ENCODE data around the gene GPR15LG.
"Not testable (repeated sequence)": the region's sequence is repeated elsewhere in the genome, so short reads cannot be mapped to it uniquely, and the experiment has no call there.

The GPR15LG gene
- total RNA-seq = 0 to 0.19 (median 0.09) reads per million in 3 donors

DNA sequence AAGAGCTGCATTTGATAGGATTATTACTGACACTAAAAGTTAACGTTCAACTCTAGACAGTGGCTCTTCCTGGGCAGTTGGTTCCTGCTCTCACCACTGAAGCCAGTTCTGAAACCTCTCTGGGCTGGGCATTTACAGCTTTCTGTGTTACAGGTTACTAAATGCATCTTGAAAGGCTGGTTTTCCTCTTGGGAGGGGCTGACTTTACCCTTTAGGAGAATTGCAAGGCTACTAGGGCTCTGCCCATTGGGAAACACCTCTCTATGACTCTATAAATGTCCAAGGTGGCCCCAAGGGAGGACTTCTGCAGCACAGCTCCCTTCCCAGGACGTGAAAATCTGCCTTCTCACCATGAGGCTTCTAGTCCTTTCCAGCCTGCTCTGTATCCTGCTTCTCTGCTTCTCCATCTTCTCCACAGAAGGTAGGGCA is at the start of gene GPR15LG:
Gene GPR15LG, plus strand, starts transcription at position 301 of the 429 bp plus-strand sequence. Its CDS starts 51 bp downstream, at position 352.
- H3K27me3 ChIP-seq (replicated peaks; ENCODE audit: control insufficient read depth, insufficient read depth, low read length, poor library complexity, severe bottlenecking) = no peaks in the 10 kb centered on the region
- H3K4me1 ChIP-seq (ENCODE audit: control insufficient read depth, insufficient read depth, low read length, poor library complexity, severe bottlenecking) = peaks cover 12% of the 10 kb centered on the region
- DNase-seq = no peak
- H3K27ac ChIP-seq (ENCODE audit: insufficient read depth, low read length, poor library complexity, severe bottlenecking) = no peak within 1 kb of the TSS
- H3K4me3 ChIP-seq (ENCODE audit: insufficient read depth, low read depth, low read length, poor library complexity, severe bottlenecking) = no peak within 1 kb of the TSS
- no peaks in the 10 kb centered on the region for H3K36me3 ChIP-seq (ENCODE audit: control insufficient read depth, insufficient read depth, low read length)
- no peaks in the 10 kb centered on the region for H3K9me3 ChIP-seq (ENCODE audit: control insufficient read depth, low read length)

DNA sequence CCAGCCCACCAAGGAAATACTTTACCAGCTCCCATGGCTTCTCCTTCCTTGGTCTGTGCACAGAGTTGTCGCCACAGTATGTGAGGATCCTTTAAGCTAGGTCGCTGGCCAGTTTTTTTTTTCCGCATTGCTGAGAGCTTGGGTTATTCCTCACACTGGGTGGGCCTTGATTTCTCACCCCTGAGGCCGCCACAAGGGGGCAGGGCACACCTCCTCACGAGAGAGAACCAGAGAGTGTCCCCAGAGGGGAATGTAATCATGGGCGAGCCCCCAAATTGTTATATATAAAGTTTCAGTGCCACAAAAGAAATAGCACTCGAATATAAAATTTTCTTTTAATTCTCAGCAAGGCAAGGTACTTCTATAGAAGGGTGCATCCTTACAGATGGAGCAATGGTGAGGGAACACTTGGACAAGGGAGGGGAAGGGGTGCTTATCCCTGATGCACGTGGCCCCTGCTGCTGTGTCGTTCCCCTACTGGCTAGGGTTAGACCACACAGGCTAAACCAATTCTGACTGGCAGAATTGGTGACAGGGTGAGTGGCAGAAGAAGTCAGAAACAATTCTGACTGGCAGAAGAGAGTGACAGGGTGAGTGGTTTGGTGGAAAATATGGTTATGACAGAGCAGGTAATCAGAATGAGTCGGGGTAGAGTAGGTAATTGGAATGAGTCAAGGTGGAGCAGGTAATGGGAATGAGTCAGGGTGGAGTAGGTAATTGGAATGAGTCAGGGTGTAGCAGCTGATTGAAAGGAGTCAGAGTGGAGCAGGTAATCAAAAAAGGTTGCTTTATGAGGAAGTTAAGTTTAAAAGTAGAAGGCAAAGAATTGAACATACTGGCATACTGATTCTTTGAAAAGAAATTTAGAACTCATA is 47.5 kb upstream of the GPR15LG start:
- DNase-seq; H3K27ac ChIP-seq (ENCODE audit: insufficient read depth, low read length, poor library complexity, severe bottlenecking); H3K27me3 ChIP-seq (replicated peaks; ENCODE audit: control insufficient read depth, insufficient read depth, low read length, poor library complexity, severe bottlenecking); H3K4me3 ChIP-seq (ENCODE audit: insufficient read depth, low read depth, low read length, poor library complexity, severe bottlenecking); H3K4me1 ChIP-seq (ENCODE audit: control insufficient read depth, insufficient read depth, low read length, poor library complexity, severe bottlenecking); H3K36me3 ChIP-seq (ENCODE audit: control insufficient read depth, insufficient read depth, low read length); H3K9me3 ChIP-seq (ENCODE audit: control insufficient read depth, low read length): not testable (repeated sequence)

DNA sequence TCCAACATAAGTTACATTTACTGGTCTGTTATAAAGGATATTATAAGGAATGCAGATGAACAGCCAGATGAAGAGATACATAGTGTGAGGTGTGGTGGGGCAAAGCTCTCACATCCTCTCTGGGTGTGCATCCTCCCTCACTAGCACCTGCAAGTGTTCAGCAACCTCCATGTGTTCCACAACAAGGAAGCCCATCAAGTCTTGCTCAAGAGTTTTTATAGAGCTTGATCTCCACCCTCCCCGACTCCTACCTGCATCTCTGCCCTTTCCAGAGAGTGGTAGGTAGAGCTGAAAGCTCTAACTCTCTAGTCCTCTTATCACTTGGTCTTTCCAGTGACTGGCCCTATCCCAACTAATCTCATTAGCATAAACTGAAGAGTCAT is 46.8 kb upstream of the GPR15LG start:
- no peak for DNase-seq
- Histone ChIP-seq H3K4me3 (ENCODE audit: insufficient read depth, low read depth, low read length, poor library complexity, severe bottlenecking) (no peak overlapping the region), H3K4me1 (ENCODE audit: control insufficient read depth, insufficient read depth, low read length, poor library complexity, severe bottlenecking) (no peaks in the 10 kb centered on the region), H3K27ac (ENCODE audit: insufficient read depth, low read length, poor library complexity, severe bottlenecking) (no peak overlapping the region), H3K9me3 (ENCODE audit: control insufficient read depth, low read length) (no peaks in the 10 kb centered on the region), H3K36me3 (ENCODE audit: control insufficient read depth, insufficient read depth, low read length) (no peaks in the 10 kb centered on the region), H3K27me3 (replicated peaks; ENCODE audit: control insufficient read depth, insufficient read depth, low read length, poor library complexity, severe bottlenecking) (peaks cover 3% of the 10 kb centered on the region)

DNA sequence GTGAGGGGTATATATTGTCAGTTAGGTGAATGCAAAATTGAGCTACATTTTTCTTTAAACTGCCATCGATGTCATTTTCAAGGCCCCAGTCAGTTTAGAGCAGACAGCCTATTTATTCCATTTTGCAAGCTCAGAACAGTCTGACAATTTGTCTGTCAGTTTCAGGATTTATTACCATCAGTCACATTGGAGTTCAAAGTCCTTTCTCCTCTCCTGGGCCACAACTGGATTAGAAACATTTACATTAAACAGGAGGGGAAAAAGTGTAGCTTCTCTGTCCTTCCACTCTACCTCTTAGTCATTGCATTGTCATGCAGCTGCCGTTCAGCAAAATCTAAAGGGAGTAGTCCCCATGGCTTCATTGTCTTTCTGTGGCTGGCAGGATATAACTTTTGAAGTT is 37.8 kb upstream of the GPR15LG start:
- Histone ChIP-seq H3K36me3 (ENCODE audit: control insufficient read depth, insufficient read depth, low read length) (no peaks in the 10 kb centered on the region), H3K9me3 (ENCODE audit: control insufficient read depth, low read length) (no peaks in the 10 kb centered on the region), H3K27ac (ENCODE audit: insufficient read depth, low read length, poor library complexity, severe bottlenecking) (no peak overlapping the region), H3K27me3 (replicated peaks; ENCODE audit: control insufficient read depth, insufficient read depth, low read length, poor library complexity, severe bottlenecking) (no peaks in the 10 kb centered on the region), H3K4me1 (ENCODE audit: control insufficient read depth, insufficient read depth, low read length, poor library complexity, severe bottlenecking) (peaks cover 6% of the 10 kb centered on the region), H3K4me3 (ENCODE audit: insufficient read depth, low read depth, low read length, poor library complexity, severe bottlenecking) (no peak overlapping the region)
- no peak for DNase-seq

GRCh38 chr10:84137811-84138210 is 35.8 kb upstream of the GPR15LG start:
- H3K4me1 ChIP-seq (ENCODE audit: control insufficient read depth, insufficient read depth, low read length, poor library complexity, severe bottlenecking) = peaks cover 9% of the 10 kb centered on the region
- DNase-seq = no peak

GRCh38 chr10:84138478-84139125 is 35.0 kb upstream of the GPR15LG start:
- Histone ChIP-seq H3K27ac (ENCODE audit: insufficient read depth, low read length, poor library complexity, severe bottlenecking) (peak overlapping the region; percentile 95), H3K9me3 (ENCODE audit: control insufficient read depth, low read length) (no peaks in the 10 kb centered on the region), H3K27me3 (replicated peaks; ENCODE audit: control insufficient read depth, insufficient read depth, low read length, poor library complexity, severe bottlenecking) (no peaks in the 10 kb centered on the region), H3K4me1 (ENCODE audit: control insufficient read depth, insufficient read depth, low read length, poor library complexity, severe bottlenecking) (peaks cover 9% of the 10 kb centered on the region), H3K4me3 (ENCODE audit: insufficient read depth, low read depth, low read length, poor library complexity, severe bottlenecking) (peak overlapping the region; percentile 89), H3K36me3 (ENCODE audit: control insufficient read depth, insufficient read depth, low read length) (peaks cover 12% of the 10 kb centered on the region)
- peak; percentile 9 to 32 (median 28) for DNase-seq

More at GRCh38 chr10:84137811-84138210, 35.8 kb upstream of the GPR15LG start:
- no peaks in the 10 kb centered on the region for H3K27me3 ChIP-seq (replicated peaks; ENCODE audit: control insufficient read depth, insufficient read depth, low read length, poor library complexity, severe bottlenecking)
- peaks cover 4% of the 10 kb centered on the region for H3K36me3 ChIP-seq (ENCODE audit: control insufficient read depth, insufficient read depth, low read length)
- H3K4me3 ChIP-seq (ENCODE audit: insufficient read depth, low read depth, low read length, poor library complexity, severe bottlenecking) = no peak overlapping the region
- no peaks in the 10 kb centered on the region for H3K9me3 ChIP-seq (ENCODE audit: control insufficient read depth, low read length)
- no peak overlapping the region for H3K27ac ChIP-seq (ENCODE audit: insufficient read depth, low read length, poor library complexity, severe bottlenecking)

GRCh38 chr10:84139126-84140035 is 34.2 kb upstream of the GPR15LG start, which contains the start of gene GHITM:
GHITM (plus strand) TSS chr10:84139509; CDS start chr10:84141501, 1,992 bp downstream.
- H3K4me3 ChIP-seq (ENCODE audit: insufficient read depth, low read depth, low read length, poor library complexity, severe bottlenecking) = peak within 1 kb of the TSS; percentile 89
- DNase-seq = peak; percentile 99
- H3K9me3 ChIP-seq (ENCODE audit: control insufficient read depth, low read length) = no peaks in the 10 kb centered on the region
- H3K27ac ChIP-seq (ENCODE audit: insufficient read depth, low read length, poor library complexity, severe bottlenecking) = peak within 1 kb of the TSS; percentile 95
- peaks cover 9% of the 10 kb centered on the region for H3K4me1 ChIP-seq (ENCODE audit: control insufficient read depth, insufficient read depth, low read length, poor library complexity, severe bottlenecking)
- H3K27me3 ChIP-seq (replicated peaks; ENCODE audit: control insufficient read depth, insufficient read depth, low read length, poor library complexity, severe bottlenecking) = no peaks in the 10 kb centered on the region
- peaks cover 20% of the 10 kb centered on the region for H3K36me3 ChIP-seq (ENCODE audit: control insufficient read depth, insufficient read depth, low read length)

DNA sequence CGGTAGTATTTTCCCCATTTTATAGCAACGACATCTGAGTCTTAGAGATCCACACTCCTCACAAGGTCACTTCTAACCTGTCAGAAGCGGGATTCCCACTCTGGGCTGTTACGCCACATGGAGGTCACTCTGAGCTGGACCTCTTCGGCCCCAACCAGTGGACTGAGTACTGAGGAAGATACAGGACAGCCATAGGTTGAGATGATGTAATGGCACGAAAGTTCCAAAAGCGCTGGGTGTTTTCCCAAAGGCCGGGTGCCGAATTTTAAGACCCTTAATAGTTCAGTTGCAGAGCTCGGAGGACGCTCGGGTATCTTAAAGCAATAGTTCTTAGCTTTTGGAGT is 33.6 kb upstream of the GPR15LG start:
- DNase-seq = no peak
- Histone ChIP-seq H3K9me3 (ENCODE audit: control insufficient read depth, low read length) (no peaks in the 10 kb centered on the region), H3K4me3 (ENCODE audit: insufficient read depth, low read depth, low read length, poor library complexity, severe bottlenecking) (peak overlapping the region; percentile 89), H3K27ac (ENCODE audit: insufficient read depth, low read length, poor library complexity, severe bottlenecking) (peak overlapping the region; percentile 95), H3K36me3 (ENCODE audit: control insufficient read depth, insufficient read depth, low read length) (peaks cover 26% of the 10 kb centered on the region), H3K27me3 (replicated peaks; ENCODE audit: control insufficient read depth, insufficient read depth, low read length, poor library complexity, severe bottlenecking) (no peaks in the 10 kb centered on the region), H3K4me1 (ENCODE audit: control insufficient read depth, insufficient read depth, low read length, poor library complexity, severe bottlenecking) (peaks cover 9% of the 10 kb centered on the region)

GRCh38 chr10:84147347-84147746 is 26.3 kb upstream of the GPR15LG start:
- Histone ChIP-seq H3K9me3 (ENCODE audit: control insufficient read depth, low read length) (no peaks in the 10 kb centered on the region), H3K27ac (ENCODE audit: insufficient read depth, low read length, poor library complexity, severe bottlenecking) (no peak overlapping the region), H3K4me3 (ENCODE audit: insufficient read depth, low read depth, low read length, poor library complexity, severe bottlenecking) (no peak overlapping the region), H3K36me3 (ENCODE audit: control insufficient read depth, insufficient read depth, low read length) (peaks cover 84% of the 10 kb centered on the region), H3K27me3 (replicated peaks; ENCODE audit: control insufficient read depth, insufficient read depth, low read length, poor library complexity, severe bottlenecking) (no peaks in the 10 kb centered on the region), H3K4me1 (ENCODE audit: control insufficient read depth, insufficient read depth, low read length, poor library complexity, severe bottlenecking) (no peaks in the 10 kb centered on the region)
- no peak for DNase-seq

All from effector memory CD4-positive, alpha-beta T cell (primary cell).